Hepatocyte (in vitro differentiated cells): Measurements from ENCODE around the gene TMC6.

Experiments
- CTCF ChIP-seq: fragments of 200-600 bp; sonication (generic); IDR thresholded peaks from 2 replicates; pipeline ENCODE4 v1.5.1; 2016; ENCODE audit warnings: antibody characterized with exemption, mild to moderate bottlenecking; ENCODE audit not compliant: poor library complexity
- EZH2phosphoT487 ChIP-seq: fragments of 200-600 bp; sonication (generic); IDR thresholded peaks from one replicate; pipeline ENCODE4 v1.6.1; 2018; ENCODE audit warnings: antibody characterized with exemption, mild to moderate bottlenecking, low read depth, moderate library complexity; ENCODE audit not compliant: unreplicated experiment, severe bottlenecking

- TF ChIP-seq EZH2phosphoT487: no peak
- no peak for TF ChIP-seq CTCF
Measured at GRCh38 chr17:78120537-78120936, 8.0 kb downstream of the TMC6 start.
